GM18499 (cell line): ENCODE results near the gene APLN.

Experiments
- ATAC-seq: cut with Tn5 transposase; IDR thresholded peaks from one replicate; pipeline ENCODE4 v1.9.1; 2021; ENCODE audit warnings: moderate number of reproducible peaks; ENCODE audit not compliant: insufficient read depth, unreplicated experiment

The APLN gene, protein sequence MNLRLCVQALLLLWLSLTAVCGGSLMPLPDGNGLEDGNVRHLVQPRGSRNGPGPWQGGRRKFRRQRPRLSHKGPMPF

DNA sequence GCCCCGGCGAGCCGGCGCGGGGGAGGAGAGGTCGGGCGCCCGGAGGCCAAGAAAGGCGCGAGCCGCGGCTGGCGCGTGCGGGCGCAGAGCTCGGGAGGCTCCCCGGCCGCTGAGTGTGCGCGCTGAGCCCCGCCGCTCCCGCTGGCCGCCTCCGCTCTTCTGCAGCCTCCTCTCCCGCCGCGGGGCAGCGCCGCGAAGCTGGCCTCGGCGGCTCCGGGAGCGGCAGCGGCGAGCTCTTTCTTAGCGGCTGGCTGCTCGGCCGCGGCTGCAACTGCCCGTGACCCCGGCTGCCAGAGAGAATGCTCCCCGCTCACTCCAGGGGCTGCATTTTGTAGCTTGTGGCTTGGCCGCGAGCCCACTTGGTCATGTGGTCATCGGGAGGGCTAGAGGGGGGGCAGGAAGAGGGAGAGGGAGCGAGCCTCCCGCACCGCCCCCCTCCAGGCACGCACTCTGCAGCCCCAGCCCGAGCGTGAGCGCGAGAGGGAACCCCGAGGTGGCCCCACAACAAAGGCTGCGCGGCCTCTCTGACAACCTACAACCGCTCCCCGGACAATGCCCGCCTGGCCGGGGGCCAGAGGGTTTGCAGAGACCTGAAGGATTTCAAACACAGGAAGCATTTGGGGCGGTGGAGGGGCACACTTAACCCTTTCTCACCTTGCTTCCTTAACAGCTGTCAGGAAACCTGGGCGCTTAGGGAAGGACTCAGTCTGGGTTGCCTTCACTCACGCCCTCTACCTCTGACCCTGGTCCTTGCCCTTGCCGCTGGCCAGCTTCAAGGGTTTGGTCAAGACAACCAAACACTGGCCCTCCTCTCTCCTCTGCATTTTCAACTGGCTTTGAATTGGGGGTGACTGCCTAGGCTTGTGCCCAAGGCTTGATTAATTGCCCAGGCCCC is at the start of gene APLN:
Gene APLN (minus strand): TSS at position 305 of the 895 bp plus-strand sequence. CDS start 326 bp downstream, outside the sequence.
- no peak for ATAC-seq

DNA sequence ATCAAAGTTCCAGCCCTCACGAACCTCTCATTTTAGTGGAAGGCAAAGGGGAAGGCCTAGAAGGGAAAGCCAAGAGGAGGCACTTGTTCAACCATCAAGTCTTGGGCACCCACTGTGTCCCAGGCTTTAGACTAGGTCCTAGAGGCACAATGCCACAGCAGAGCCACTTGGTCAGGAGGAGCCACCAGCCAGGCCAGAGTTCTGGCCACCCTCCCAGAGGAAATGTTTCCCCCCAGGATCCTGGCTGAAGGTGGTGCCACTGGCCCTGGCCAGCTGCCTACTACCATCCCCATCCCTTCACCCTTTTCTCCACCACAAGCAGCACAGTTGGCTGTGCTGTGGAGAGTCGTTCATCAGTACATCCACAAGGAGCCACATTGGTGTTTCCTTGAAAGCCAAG is 49.7 kb upstream of the APLN start:
- ATAC-seq, result no peak

DNA sequence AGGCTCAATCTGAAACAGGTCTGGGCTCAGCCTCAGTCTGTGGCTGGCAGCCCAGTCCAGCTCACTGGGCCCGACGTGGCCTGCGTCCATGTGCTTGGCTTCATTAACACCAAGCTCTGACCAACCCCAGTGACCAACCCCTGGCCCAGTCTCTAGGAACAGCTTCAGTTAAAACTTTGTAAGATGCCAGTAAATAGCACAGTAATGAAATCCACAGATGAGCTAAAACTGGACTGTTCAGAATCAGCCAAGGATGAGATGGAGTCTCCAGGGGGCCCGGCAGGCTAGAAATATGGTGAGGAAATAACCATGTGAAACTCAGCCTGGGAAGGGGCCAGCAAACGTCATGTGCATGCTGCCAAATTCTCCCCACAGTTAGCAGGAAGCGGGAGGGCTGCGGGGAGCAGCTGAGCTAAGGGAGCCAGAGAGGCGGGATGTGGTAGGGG is 46.9 kb upstream of the APLN start:
- no peak for ATAC-seq

DNA sequence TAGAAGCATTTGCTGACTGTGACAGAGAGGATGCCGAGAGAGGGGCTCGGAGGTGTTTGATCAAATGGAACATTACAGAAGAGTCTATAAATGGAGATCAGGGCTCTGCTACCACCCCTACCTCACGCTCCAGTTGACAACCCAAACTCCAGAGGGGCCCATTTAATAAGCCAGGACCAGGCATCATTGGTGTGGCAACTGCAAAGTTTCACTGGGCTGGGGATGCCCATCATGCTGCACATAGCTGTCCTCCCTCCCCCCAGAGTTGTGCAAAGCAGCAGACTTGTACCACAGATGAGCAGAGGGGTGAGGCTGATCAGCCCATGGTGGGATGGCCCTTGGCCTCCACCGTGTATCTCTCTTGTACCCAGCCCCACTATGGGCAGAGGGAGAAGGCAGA is 45.8 kb upstream of the APLN start:
- no peak for ATAC-seq

DNA sequence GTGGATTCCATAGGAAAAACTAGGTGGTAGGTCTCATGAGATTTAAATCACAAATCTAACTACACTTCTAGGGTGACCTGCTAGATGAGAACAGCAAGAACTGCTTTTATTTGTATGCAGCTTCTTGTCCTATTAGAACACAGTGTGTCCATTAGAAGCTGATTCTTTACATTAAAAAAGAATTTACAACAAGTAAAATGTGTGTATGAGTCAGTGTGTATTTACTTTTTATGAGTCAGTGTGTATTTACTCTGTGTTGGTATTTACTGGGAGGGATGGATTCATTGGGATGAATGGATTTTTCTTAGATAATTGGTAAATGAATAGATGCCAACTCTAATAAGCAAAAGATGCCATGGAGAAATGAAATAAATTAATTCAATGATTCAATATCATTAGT is 43.4 kb upstream of the APLN start:
- ATAC-seq, result no peak

DNA sequence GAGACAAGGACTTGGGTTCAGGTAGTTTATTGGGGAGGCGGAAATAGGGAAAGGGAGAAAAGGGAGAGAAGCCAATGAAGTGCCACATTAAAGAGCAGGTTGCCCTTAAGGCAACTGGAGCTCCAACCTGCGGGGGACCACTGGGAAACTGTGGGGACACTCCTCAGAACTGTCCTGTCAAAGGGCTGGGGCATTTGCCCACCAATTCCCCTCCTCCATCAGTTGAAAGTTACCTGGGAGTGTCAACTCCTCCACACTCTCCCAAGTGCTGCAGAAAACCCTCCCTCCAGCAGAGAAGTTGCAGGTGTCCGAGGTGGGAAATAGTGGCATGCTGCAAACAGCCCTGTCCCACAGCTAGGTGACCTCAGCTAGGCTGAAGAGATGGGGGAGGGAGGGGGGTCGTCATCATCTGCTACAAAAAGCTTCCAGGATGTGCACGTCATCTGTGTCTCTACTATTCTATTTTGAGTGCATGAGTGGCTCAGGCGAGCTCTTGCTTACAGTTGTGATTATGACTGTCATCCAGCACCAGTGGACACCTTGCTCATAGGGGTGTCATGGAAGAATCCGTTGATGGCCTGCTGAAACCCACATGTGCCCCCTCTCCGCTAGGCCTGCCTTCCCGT is 42.6 kb upstream of the APLN start:
- ATAC-seq, result no peak

DNA sequence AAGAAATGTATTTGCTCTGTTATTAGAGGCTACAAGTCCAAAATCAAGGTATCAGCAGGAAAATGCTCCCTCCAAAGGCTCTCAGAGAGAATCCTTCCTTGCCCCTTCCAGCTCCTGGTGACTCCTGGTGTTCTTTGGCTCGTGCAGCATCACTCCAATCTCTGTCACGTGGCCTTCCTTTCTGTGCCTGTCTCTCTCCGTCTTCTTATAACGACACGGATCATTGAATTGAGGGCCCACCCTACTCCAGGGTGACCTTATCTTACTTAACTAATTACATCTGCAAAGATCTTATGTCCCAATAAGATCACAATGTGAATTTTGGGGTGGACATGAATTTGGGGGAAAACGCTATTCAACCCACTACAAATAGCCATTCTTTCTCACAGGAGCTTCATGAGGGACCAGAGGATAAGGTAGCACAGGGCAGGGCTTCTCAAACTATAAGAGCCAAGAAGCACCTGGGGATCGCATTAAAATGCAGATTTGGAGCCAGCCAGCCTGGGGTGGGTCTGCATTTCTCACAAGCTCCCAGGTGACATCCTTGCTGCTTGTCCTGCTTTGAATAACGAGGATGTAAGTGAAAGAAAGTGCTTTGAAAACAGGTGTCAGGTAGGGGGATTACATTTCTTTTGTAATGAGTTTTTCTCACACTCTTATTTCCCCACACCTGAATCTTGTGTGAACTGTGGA is 41.9 kb upstream of the APLN start:
- ATAC-seq, result no peak

DNA sequence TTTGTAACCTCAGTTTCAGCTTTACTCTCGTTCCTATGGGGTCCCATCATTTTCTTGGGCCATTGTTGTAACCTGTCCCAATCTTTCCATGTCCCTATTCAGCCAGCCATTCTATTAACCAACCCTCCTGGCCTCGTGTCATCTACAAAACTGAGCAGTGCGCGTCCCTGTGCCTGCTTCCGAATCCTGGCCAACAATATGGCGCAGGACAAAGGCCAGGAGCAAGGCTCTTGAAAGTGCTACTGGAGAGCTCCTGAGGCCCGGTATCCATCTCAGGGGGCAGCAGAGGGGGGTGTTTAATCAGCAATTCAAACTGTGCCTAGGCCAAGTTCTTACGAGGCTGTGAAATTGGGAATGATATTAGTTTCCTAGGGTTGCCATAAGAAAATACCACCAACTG is 41.2 kb upstream of the APLN start:
- no peak for ATAC-seq

DNA sequence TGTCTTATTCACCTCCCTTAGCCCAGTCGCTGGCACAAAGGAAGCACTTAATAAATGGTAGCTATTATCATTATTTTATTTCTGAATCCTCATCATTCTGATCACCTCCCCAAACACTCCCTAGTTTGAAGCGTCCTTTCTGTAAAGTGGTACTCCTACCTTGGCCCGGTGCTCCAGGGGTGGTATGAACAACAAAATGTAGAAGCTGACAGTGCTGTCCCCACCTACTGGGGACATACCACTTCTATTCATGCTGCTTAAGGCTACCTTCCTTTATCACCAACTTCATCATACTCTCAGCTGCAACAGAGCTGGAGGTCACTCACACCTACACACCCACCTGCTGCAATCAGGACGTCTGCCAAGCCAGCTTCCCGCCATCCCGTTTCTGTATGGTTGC is 40.8 kb upstream of the APLN start:
- ATAC-seq, result no peak

DNA sequence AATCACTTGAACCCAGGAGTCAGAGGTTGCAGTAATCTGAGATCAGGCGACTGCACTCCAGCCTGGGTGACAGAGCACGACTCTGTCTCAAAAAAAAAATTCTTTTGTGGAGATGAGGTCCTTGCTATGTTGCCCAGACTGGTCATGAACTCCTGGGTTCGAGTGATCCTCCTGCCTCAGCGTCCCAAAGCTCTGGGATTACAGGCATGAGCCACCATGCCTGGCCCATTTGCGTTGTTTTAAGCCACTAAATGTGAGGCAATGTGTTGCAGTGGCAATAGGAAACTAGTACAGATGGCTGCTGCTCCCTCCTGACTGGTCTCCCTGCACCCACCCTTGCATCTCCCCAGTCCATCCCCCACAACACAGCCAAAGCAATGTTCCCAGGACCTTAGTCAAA is 40.0 kb upstream of the APLN start:
- no peak for ATAC-seq

DNA sequence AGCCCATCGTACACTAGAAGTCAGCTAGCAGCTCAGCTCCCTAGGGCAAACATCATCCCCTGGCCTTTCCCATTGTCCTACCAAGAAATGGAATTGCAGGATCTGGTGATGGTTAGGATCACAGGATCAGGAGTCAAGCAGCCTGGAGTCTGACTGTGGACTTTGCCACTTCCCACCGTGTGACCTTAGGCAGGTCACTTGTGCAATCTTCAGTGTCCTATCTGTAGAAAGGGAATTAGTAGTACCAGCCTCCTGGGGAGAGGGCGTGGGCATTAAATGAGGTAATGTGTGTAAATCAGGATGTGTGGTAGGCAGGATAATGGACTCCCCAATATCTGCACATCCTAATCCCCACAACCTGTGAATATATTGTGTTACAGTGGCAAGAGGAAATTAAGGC is 38.6 kb upstream of the APLN start:
- no peak for ATAC-seq

DNA sequence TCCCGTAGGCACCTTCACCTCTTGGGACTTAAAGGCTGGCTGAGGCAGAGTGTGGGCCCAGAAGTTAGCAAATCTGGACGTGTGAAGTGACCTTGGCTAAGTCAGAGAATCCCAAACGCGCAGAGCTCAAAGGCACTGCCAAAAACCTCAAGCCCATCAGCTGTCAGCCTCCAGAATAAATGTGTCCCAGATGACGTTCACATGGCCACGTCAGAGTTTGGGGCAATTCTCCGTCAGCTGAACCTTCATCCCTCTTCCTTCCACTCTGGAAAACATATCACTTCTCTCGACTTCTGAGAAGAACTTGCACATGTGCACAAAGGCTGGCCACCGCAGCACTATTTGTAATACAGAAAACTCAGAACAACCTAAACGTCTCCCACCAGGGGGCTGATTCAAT is 35.7 kb upstream of the APLN start:
- no peak for ATAC-seq

DNA sequence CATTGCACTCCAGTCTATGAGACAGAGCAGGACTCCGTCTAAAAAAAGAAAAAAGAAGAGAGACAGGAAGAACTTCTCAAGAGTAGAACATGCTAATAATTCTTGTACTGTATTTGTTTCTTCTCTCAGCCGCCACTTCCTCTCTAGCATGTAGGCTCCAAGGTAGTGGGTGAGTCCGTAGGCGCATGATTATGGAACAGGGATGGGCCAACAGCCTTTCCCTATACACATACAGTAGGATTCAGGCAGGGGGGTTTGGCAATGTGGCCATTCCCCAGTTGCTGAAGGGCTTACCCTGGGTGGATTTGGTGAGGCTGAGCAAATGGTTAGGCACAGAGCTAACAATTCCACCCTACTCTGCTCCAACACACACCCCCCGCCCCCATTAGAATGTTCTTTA is 35.0 kb upstream of the APLN start:
- ATAC-seq, result no peak

DNA sequence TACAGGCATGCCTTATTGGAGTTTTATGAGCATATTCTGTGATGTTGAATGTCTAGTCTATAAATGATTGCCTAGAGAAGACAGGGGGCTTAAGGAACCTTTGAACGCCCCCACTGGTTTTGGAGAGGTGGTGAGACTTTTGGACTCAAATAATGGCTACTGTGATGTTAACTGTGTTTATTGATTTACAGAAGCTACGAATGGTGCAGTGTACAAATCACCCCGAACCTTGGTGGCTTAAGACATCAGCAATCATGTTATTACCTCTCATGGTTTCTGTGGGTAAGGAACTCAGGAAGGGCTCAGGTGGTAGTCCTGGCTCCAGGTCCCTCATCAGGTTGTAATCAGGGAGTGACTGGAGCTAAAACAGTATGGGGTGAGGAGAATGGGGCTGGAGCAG is 33.3 kb upstream of the APLN start:
- no peak for ATAC-seq

DNA sequence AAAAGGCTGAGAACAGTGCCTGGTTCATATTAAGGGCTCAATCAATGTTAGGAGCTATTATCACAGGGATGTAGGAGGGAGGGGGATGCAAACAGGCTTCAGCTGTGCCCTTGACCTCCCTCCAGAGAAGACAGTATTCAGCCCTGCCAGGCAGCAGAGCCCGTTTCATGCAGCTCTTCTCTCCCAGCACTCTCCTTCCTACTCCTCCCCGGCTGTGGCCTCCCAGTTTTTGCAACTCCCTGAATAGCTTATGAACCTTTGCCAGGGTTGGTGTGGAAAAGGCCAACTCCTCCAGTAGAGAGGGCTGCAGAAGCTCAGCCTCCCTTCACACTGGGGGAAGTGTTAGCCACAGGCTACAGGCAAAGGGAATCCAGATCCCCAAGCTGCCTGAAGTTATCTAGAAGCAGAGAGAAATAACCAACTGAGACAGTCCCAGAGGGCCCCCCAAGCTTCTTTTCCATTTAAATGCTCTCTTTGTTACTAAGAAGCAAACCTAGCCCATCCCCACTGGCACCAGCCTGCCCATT is 31.7 kb upstream of the APLN start:
- no peak for ATAC-seq

DNA sequence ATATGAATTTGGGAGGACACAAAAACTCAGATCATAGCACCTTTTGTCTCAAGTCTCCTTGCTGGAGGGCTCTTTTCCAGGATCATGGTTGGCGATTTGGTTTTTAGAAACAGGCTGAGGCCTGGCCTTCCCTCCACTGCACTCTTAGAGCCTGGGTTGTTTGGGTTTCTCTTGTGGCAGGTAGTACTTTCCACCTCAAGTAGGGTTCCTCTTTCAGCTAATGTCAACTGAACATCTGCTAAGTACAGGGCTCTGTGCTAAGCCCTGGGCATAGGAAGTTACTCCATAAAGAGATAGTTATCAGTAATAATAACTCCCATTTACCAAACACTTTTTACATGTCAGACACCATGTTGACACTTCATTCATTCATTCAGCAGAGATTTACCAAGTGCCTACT is 28.2 kb upstream of the APLN start:
- ATAC-seq, result no peak

DNA sequence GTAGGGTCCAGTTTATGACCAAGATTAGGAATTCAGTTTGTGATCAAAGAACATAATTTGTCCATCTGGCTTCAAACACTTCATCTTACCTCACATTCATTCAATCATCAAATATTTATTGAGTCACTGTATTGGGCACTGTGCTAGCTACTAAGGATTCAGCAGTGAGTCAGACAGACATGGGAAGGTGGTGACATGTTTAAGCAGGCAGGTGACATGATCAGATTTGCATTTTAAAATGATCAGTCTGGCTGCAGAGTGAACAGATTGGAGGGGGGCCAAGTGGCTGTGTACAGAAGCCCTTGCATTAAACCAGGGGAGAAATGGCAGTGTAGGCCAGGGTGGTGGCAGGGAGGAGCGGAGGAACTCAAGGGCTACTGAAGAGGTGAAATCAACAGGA is 25.1 kb upstream of the APLN start:
- no peak for ATAC-seq

DNA sequence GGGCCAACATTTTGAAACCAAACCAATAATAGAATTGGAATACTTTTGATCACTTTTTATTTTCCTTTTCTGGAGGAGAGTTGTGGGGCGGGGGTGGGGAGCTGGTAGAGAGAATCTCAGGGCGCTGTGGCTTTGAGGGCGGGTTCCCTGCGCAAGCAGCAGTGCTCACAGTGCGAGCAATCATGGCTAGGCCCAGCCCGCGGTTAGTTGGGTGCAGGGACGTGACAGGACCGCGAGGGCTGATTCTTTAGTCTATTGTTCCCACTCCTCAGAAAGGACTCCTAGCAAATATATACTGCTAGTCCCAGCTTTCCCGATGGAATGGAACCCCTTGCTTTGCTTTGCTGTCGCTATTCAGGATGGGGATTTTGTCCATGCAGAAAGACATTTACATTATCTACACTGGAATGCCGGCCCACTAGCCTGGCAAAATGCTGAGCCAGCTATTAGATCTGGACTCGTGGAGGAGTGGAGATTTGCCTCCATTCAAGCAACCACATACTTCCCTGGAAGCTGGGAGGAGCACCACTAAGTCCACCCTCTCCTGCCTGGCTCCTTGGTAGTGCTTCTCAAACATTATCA is 23.9 kb upstream of the APLN start:
- no peak for ATAC-seq

DNA sequence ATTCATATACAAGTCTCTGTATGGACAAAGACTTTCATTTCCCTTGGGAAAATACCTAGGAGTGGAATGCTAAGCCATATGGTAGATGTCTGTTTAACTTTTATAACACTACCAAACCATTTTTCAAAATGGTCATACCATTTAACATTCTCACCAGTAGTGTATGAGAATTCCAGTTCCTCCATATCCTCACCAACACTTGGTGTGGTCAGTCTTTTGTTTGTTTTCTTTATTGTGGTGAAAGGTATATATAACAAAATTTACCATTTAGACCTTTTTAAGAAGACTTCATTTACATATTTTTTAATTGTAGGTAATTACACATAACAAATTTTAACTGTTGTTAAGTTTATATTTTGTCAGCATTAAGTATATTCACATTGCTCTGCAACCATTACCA is 12.7 kb upstream of the APLN start:
- ATAC-seq, result no peak

DNA sequence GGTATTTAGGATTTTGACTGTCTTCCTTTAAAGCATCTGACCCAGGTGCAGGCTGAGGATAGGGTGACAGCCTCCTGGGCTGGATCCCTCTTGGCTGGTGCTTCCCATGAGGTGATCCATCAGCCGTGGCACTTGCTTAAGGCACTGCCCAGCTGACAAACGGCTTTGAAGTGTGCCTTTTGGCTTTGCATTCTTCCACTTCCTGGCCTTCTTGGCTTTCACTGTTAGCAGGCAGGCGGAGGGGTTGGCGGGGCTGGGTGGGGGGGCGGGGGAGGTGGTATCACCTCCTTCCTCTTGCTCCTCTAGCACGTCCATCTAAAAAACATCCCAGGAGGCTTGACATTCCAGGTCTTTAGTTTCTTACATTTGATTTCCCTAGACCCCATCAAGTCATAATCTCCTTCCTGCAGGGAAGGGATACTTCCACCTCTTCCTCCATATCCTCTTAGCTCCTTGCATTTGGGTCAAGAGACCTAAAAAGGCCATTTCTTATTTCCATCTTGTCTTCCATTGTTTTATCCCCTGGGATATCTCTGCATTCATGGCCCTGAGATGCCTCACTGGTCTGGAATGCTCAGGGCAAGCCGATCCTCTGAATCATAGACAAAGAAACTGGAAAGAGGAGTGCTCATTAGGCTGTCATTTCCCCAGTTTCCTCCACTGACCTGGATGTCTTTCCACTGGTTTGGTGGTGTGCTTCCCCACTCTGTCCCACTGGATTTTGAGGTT is 11.3 kb upstream of the APLN start:
- ATAC-seq, result no peak
